SKM-1 (cell line): ENCODE measurements around the gene SOD2.
"Not testable (repeated sequence)": the region's sequence is repeated elsewhere in the genome, so short reads cannot be mapped to it uniquely, and the experiment has no call there.

ENCODE experiments used
- DNase-seq: peaks from one replicate; lab custom pipeline; 2025; ENCODE audit not compliant: unreplicated experiment; lab: John Stamatoyannopoulos, UW

SOD2 gene

DNA sequence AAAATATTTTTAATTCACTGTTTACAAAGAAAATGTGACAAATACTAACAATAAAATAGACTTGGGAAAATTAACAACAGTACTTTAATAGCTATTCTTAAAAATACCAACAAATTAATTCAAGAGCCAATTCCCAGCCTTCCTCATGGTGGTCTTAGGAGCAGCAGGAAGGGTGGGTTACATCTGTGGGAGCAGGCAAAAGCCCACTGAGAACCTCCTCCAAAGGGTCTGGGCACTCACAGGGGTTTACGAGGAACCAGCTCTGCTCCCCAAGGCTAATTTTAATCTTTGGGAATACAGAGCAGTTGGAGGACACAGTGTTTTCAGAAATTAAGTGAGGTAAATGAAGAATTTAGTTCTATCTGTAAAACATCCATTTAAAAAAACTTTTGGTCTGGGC, 10.2 kb downstream of the SOD2 start:
- DNase-seq: no peak

DNA sequence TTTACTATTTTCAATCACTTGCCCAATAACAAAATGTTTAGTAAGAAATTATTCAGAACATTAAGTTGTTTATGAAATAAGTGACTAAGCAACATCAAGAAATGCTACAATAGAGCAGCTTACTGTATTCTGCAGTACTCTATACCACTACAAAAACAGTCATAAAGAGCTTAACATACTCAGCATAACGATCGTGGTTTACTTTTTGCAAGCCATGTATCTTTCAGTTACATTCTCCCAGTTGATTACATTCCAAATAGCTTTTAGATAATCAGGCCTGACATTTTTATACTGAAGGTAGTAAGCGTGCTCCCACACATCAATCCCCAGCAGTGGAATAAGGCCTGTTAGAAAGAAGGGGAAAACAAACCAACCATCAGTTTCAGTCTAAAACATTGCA, 10.7 kb downstream of the SOD2 start:
- DNase-seq: no peak

DNA sequence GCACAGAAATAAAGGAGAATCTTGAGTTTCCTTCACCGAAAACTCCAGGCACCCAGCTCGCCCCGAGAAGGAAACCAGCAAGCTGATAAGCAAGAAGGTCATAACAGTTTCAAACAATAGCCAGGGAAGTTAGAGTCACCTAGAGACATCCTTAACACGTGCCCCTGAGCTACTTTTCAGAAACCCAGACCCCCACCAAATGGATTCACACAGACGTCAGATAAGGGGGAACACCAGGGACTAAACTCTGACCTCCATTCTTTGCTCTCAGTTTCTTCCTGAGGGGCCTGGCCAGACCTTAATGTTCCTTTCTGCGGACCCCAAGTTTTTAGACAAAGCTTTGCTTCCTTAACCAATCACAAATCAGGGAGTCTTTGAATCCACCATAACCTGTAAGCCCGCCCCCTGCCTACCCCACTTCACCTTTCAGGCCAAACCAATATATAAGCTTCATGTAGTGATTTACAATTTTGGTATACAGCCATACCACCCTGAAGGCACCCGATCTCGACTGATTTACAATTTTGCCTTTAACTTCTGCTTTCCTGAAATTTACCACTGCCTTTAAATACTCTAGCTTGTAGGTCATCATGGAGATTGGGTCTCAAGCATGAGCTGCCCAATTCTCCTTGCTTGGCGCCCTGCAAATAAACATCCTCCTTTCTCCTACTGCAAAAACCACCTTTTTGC, 11.7 kb downstream of the SOD2 start:
- no peak for DNase-seq

DNA sequence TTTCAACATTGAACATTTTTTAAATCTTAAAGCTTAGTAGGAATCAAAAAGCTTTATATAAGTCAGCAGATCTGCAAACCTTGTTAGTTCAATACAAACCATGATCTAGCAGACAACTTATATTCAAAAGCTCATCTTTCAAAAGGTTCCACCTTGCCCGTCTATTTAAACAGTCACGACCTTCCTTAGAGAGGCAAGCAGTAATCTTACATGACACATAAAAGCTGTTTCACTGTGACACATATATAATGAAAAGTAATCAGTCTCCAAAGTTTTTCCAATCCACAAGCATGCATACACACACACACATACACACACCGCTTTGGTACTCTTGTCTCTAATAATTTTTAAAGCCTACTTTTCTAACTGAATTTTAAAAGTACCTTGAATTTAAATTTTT, 12.9 kb downstream of the SOD2 start:
- no peak for DNase-seq

DNA sequence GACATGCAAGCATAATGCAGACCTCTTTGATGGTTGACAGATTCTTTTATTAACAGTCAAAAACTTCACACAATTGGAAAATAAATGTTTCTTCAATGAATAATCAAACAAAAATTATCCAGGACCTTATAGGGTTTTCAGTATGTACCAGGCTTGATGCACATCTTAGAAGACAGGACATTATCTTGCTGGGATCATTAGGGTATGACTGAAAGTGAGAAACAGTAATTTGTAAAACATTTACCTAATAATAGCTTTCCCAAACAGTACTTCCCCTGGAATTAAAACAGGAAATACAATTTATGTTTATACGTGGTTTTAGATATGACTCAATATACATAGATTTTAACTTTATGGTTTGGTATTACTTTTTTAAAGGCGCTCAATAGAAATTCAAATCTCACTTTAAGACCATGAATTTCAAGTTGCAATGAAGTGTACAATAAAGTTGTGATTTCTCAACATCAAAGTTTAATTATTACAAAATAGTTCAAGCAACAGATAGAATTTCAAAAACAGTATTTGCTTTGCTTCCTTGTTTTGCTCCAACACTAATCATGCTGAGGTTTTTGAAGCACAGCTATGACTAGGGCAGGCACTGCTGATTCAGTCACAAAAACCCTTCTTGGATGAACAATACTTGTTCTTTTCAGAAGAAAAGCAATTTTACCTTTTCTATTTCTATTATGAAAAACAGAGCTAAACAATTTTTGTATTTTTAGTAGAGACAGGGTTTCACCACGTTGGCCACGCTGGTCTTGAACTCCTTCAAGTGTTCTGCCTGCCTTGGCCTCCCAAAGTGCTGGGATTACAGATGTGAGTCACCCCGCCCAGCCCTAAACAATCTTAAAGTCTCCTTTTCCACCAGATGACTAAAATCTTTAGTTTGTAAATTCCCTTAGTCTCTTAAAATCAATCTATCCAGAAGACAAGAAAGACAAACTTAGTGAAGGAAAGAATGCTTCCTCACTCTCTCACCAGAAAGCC, 13.7 kb downstream of the SOD2 start:
- no peak for DNase-seq

DNA sequence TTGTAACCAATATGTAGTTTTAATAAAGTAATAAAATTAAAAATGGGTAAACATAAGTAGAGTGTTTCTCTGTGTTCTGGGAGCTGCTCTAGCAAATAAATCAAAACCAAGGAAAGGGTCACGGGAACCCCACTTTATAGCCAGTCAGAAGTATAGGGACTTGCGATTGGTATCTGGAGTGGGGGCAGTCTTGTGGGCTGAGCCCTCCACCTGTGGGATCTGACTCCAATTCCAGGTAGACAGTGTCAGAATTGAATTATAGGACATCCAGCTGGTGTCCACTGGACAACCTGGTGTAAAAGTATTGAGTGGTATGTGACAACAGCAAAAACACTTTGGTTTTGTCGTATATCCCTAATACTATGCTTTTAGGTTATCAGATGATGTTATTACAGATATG, 14.5 kb downstream of the SOD2 start:
- no peak for DNase-seq

DNA sequence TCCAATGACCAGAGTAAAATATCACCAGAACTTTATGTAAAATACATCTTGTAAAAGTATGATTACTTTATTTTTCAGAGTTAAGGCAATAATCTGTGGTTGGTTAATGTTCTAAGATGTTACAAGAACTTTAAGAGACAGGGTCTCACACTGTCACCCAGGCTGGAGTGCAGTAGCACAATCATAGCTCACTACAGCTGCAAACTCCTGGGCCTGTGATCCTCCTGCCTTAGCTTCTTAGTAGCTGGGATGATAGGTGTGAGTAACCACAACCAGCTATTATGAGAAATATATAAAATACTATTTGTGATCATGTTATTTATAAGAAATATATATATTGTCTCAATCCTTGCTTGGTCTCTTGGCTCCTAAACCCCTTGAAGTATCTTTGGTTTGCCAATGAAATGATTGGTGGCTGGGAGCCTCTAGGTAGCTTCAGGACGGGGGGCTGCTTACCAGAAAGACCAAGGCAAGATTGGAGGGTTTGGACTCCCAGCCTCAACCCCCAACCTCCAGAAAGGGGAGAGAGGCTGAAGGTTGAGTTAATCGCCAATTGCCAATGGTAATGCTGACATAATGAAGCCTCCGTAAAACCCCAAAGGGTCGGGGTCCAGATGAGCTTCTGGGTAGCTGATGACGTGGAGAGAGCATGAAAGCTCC, 15.4 kb downstream of the SOD2 start:
- no peak for DNase-seq

DNA sequence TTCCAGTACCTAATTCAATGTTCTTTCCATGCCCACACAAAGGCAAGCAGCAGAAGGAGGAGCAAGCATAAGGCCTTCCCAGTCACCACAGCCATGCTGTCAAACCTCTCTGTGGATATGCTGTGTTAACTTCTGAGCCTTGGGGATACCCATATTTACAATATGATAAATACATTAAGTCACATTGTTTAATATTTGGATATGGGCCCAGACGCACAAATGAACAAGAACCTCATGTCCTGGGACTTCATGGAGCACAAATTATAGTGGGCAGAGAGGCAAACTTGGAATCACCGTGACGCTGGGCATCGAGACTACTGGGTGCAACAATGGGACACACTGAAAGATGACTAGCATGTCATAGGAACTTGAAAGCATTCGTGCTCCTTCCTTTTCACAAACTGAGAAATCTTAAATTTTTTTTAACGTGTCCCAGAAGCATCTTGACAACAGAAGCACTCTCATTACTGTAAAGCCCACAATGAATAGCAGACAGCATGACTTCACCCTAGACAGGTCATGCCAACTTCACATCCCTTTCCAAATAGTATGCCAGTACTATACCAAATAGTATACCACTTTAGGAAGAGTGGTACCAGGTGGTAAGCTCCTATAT, 16.0 kb downstream of the SOD2 start:
- no peak for DNase-seq

DNA sequence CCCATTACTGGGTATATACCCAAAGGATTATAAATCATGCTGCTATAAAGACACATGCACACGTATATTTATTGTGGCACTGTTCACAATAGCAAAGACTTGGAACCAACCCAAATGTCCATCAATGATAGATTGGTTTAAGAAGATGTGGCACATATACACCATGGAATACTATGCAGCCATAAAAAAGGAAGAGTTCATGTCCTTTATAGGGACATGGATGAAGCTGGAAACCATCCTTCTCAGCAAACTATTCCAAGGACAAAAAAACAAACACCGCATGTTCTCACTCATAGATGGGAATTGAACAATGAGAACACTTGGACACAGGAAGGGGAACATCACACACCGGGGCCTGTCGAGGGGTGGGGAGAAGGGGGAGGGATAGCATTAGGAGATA, 16.8 kb downstream of the SOD2 start:
- not testable (repeated sequence) for DNase-seq

DNA sequence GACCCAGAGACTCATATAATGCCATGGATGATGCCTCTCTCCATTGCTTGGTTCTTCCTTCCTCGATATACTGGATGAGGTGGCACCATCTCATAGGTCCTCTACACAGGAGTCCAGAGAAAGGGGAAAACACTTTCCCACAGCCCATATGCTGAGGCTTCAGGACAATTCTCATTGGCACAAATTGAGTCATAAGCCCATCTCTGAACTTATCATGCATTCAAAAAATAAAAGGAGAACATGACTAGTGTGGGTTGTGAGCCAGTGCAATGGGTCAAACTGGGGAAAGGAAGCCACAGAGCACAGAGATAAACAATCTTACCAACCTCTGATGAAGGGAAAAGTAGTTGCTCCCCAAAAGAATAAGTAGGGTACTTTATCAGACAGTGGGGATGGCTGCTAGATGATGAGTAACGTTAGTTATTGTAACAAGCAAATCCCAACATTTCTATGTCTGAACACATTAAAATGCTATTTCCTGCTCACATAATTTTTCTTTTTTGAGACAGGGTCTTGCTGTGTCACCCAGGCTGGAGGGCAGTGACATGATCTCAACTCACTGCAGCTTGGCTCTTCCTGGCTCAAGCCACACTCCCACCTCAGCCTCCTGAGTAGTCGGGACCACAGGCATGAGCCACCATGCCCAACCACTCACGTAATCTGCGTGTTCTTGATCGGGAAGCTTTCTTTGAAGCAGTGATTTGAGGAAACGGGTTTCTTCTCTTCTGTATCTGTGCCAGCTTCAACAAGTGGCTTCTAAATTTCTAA, 27.0 kb downstream of the SOD2 start:
- DNase-seq: no peak

DNA sequence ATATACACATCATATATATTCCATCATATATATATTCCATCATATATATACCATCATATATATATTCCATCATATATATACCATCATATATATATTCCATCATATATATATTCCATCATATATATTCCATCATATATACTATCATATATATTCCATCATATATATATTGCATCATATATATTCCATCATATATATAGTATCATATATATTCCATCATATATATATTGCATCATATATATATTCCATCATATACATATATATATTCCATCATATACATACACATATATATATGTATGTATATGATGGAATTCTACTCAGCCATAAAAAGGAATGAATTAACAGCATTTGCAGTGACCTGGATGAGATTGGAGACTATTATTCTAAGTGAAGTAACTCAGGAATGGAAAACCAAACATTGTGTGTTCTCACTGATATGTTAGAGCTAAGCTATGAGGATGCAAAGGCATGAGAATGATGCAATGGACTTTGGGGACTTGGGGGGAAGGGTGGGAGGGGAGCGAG, 29.6 kb downstream of the SOD2 start:
- not testable (repeated sequence) for DNase-seq

DNA sequence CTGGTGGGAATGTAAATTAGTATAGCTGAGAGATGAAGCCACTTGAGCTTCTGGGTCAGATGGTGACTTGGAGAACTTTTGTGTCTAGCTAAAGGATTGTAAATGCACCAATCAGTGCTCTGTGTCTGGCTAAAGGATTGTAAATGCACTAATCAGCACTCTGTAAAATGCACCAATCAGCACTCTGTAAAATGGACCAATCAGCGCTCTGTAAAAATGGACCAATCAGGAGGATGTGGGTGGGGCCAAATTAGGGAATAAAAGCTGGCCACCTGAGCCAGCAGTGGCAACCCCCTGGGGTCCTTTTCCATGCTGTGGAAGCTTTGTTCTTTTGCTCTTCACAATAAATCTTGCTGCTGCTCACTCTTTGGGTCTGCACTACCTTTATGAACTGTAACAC, 31.1 kb downstream of the SOD2 start:
- DNase-seq: not testable (repeated sequence)

DNA sequence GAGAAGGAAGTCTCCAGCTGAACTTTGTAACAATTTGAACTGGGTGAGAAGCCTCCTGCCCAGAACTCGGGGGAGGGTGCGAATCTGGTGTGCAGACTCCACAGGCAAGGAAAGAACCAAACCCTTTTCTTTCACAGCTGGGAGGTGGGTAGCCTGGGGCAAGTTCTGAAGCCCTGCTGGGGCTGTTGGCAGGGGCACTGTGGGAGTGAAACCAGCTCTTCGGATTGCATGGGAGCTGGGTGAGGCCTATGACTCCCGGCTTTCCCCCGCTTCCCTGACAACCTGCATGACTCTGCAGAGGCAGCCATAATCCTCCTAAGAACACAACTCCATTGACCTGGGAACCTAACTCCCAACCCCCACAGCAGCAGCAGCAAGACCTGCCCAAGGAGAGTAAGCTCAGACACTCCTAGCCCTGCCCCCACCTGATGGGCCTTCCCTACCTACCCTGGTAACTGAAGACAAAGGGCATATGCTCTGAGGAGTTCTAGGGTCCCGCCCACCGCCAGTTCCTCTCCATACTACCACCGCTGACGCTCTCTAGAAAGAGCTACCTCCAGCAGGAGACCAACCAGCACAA, 37.5 kb downstream of the SOD2 start:
- no peak for DNase-seq

DNA sequence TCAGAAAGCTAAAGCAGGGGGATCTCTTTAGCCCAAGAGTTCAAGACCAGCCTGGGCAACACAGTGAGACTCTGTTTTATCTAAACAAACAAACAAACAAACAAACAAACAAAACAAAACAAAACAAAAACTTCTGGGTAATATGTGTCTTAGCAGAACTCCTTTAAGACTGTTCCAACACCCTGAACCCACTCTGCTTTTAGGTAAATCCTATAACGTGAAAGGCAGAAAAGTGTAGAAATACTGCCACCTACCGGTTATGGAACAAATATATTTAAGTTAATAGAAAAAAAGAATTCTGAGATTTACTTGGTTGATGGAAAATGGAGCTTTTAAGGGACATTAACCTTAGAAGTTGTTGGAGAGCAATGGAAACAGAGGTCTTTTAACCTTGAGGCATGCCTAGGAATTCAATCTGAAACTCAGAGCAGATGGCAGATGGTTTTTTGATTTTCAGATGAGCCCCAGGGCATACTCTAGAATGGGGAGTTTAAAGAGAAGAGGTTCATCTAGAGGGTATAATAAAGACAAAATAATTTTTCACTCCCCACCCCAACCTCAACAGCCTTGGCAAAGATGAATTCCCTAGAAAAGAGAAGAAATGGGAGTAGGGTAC, 38.5 kb downstream of the SOD2 start:
- DNase-seq: peak; percentile 29

DNA sequence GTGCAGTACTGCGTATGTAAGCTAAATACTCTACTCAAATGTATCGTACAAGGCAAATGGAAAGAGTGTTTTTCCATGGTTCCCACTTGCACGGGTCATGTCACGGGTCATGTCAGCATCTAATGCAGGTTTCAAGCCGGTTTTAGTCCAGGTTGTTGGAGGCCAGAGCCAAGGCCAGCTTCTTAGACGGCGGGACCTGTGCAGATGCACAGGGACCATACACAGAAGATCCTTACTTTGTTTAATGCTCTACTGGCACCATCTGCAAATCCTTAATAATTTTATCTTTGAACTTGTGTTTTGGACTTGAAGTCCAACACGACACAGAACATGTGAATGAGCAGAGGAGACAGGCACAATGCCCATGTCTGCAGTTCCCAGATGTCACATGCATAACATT, 42.7 kb downstream of the SOD2 start:
- DNase-seq: no peak

DNA sequence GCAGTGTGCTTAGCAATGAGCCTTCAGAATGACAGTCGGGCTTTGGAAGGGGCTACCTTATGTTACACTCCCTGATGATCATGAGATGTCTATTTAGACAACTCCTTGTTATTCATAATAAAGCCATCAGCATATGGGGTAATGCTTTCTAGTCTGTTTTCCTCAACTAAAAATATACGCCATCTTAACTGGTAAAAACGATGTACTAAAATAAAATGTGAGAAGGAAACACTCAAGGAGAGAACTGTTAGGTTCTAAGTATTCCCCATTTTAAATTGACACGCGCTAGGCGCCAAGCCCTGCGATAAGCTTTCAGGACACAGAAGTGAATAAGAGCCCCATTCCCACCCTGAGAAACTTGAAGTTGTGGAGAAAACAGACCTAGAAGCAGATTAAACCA, 43.6 kb downstream of the SOD2 start:
- DNase-seq: no peak

DNA sequence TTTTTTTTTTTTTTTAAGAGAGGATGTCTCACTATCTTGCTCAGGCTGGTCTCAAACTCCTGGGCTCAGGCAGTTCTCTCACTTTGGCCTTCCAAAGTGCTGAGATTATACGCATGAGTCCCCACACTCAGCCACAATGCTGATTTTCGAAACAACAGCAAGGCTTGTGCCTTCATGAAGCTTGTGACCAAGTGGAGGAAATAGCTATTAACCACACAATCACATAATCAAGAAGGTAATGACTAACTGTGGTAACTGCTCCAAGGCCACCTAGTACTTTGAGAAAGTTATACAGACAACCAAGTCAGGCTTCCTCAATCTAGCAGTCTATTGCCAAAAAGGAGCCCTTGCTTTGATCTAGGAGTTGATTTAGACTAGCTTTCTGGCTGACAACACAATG, 46.3 kb downstream of the SOD2 start:
- DNase-seq: no peak

DNA sequence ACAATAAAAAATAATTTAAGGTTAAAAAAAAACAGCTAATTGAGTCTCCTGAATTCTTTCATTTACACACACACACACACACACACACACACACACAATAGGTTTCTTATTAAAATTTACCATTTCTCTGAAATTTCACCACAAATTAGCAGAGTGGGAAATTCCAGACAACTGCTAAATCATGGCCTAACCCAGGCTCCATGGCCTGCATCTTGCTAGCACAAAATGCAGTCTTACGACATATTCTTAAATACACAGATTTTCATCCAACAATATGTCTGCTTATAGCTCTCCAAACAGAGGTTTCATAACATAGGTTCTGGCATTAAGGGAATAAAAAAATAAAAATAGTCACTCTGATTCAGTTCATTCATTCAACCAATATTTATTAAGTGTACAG, 46.9 kb downstream of the SOD2 start:
- no peak for DNase-seq

DNA sequence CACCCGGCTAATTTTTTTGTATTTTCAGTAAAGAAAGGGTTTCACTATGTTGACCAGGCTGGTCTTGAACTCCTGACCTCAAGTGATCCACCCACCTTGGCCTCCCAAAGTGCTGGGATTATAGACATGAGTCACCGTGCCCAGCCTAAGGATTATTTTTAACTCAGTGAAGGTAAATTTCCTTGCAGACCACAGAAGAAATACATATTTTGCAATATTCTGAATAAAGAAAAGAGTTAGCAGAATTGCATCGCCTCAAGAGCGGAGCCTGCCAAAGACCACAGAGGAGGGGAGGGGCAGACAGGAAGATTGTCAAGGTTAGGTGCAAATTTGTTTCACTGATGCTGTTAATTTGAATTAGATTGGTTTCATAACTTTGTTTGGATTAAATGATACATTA, 47.4 kb downstream of the SOD2 start:
- DNase-seq: no peak
